HepG2 (cell line): ENCODE measurements around the gene FABP1. TPM values are rescaled to one million over a fixed set of nuclear protein-coding genes. Genes with fewer than 3 reads are reported as not detected.

Experiments used
- ATAC-seq: fragments of 200-7000 bp; cut with Tn5 transposase; 3 replicates; pipeline ENCODE4 v1.9.1; 2020; ENCODE audit warnings: mild to moderate bottlenecking, moderate library complexity
- BruUV-seq: library from RNA; stranded (reverse); fragments of 400-500 nt; replicated peaks from 2 replicates; lab custom pipeline; 2021; lab: Mats Ljungman, UMichigan
- CTCF ChIA-PET: fragments of 300-600 bp; formaldehyde crosslinking; extraction: SDS; loops from one replicate; lab custom pipeline; 2021; ENCODE audit warnings: low total read pairs, inconsistent platforms, low intra/inter-chr PET ratio; lab: Yijun Ruan, JAX
- POLR2A ChIA-PET: fragments of 350-600 bp; sonication (Branson Sonifier 250); formaldehyde crosslinking; loops from one replicate; lab custom pipeline; 2020; ENCODE audit warnings: antibody characterized with exemption, inconsistent platforms; lab: Yijun Ruan, JAX
- DNase-seq: peaks from one replicate; pipeline ENCODE4 v3.0.0-alpha.2; 2015; ENCODE audit warnings: low spot score
- FAIRE-seq: peaks from 3 replicates; lab custom pipeline; 2011; peaks lifted over from hg19 to GRCh38; lab: Jason Lieb, UNC
- H2AFZ ChIP-seq: one replicate; pipeline ENCODE4 v1.6.1; 2011; ENCODE audit warnings: low read length, inconsistent platforms
- H3K27ac ChIP-seq: fragments of 300-600 bp; 3 replicates; pipeline ENCODE4 v1.8.0; 2011; ENCODE audit warnings: mixed run types, mild to moderate bottlenecking, mixed read lengths, low read length, inconsistent platforms; ENCODE audit not compliant: insufficient read depth; ENCODE audit errors: extremely low read length
- H3K27me3 ChIP-seq, 2 experiments: fragments of 200-600 bp in 1 of 2; 2 replicates in 1 of 2; 3 replicates in 1 of 2; pipeline versions ENCODE4 v1.6.0 to v1.8.0; 2011; ENCODE audit warnings: low read length in 2 of 2, mild to moderate bottlenecking in 2 of 2, moderate library complexity in 2 of 2, inconsistent platforms in 1 of 2; ENCODE audit not compliant: insufficient read depth in 2 of 2, control insufficient read depth in 1 of 2
- H3K36me3 ChIP-seq, 2 experiments: fragments of 200-600 bp in 1 of 2; replicated peaks in 1 of 2; 2 replicates in 1 of 2; 3 replicates in 1 of 2; pipeline versions ENCODE4 v1.5.1 to v1.8.0; 2011; ENCODE audit warnings: low read length in 2 of 2, inconsistent platforms in 1 of 2; ENCODE audit not compliant: insufficient read depth in 2 of 2, control insufficient read depth in 1 of 2
- H3K4me1 ChIP-seq: 2 replicates; pipeline ENCODE4 v1.5.1; 2012; ENCODE audit warnings: low read length, inconsistent platforms; ENCODE audit not compliant: insufficient read depth
- H3K4me2 ChIP-seq: 2 replicates; pipeline ENCODE4 v1.6.0; 2011; ENCODE audit warnings: low read depth, low read length, inconsistent platforms
- H3K4me3 ChIP-seq, 3 experiments: fragments of 200-600 bp in 1 of 3; sonication (generic), shearing (Covaris generic) in 1 of 3; replicated peaks in 1 of 3; 2 replicates each; pipeline ENCODE4 v1.5.1; 2011 to 2016; ENCODE audit warnings: low read length in 3 of 3, inconsistent platforms in 2 of 3, low read depth in 2 of 3, mild to moderate bottlenecking in 2 of 3, control low read depth in 1 of 3, mixed read lengths in 1 of 3; ENCODE audit not compliant: insufficient read depth in 1 of 3
- H3K79me2 ChIP-seq: one replicate; pipeline ENCODE4 v1.6.1; 2011; ENCODE audit warnings: low read length, inconsistent platforms; ENCODE audit not compliant: insufficient read depth
- H3K9ac ChIP-seq: 2 replicates; pipeline ENCODE4 v1.6.0; 2011; ENCODE audit warnings: mild to moderate bottlenecking, low read depth, low read length, inconsistent platforms; ENCODE audit not compliant: insufficient read depth
- H3K9me3 ChIP-seq: 2 replicates; pipeline ENCODE4 v1.5.1; 2012; ENCODE audit warnings: mild to moderate bottlenecking, low read length
- H4K20me1 ChIP-seq: 2 replicates; pipeline ENCODE4 v1.6.0; 2011; ENCODE audit warnings: inconsistent platforms, mild to moderate bottlenecking, low read length, moderate library complexity; ENCODE audit not compliant: insufficient read depth
- RARA ChIP-seq: IDR thresholded peaks from 2 replicates; pipeline ENCODE4 v1.6.1; 2016; ENCODE audit warnings: missing genetic modification reagents, missing compliant biosample characterization
- RFXAP ChIP-seq: sonication (generic); formaldehyde crosslinking; IDR thresholded peaks from 2 replicates; pipeline ENCODE4 v1.4.0; 2020; ENCODE audit warnings: missing genetic modification reagents, borderline replicate concordance
- SP5 ChIP-seq: IDR thresholded peaks from 2 replicates; pipeline ENCODE4 v1.6.1; 2016; ENCODE audit warnings: low read depth, borderline replicate concordance
- ZFAT ChIP-seq: sonication (generic); formaldehyde crosslinking; conservative IDR thresholded peaks from 2 replicates; pipeline ENCODE4 v1.8.1; 2023; ENCODE audit warnings: missing genetic modification reagents, inconsistent platforms
- ZNF12 ChIP-seq: sonication (generic); formaldehyde crosslinking; IDR thresholded peaks from 2 replicates; pipeline ENCODE4 v1.5.0; 2020; ENCODE audit warnings: missing genetic modification reagents
- ZNF33A ChIP-seq: sonication (generic); formaldehyde crosslinking; IDR thresholded peaks from 2 replicates; pipeline ENCODE4 v1.5.1; 2020; ENCODE audit warnings: missing genetic modification reagents, mild to moderate bottlenecking, moderate library complexity, borderline replicate concordance
- WGBS: methylation state at CpG from one replicate; pipeline ENCODE4 v1.1.6; 2017; ENCODE audit warnings: low lambda C conversion rate; 5-methylcytosine and 5-hydroxymethylcytosine counted together
- in situ Hi-C: cut with HindIII; loops from 2 replicates; pipeline ENCODE4 v1.10.0; 2017; ENCODE audit warnings: low pct_unique_long_range_greater_than_20kb; ENCODE audit not compliant: extremely low pct_ligation_motif_present
- intact Hi-C: fragments of 100-400 bp; cut with micrococcal nuclease; formaldehyde crosslinking; loops from one replicate; pipeline ENCODE4 v1.10.0; 2022; ENCODE audit not compliant: unreplicated experiment
- polyA plus RNA-seq, 8 experiments: library from polyadenylated mRNA; depleted of rRNA in 3 of 8; stranded (reverse) in 7 of 8; unstranded in 1 of 8; fragments of >200 nt; fragmentation: Illumina TruSeq in 4 of 8; extraction: Trizol in 4 of 8; gene quantifications; 2 replicates each; pipeline versions ENCODE4 v1.2.1 to v1.2.3, GENCODE V29; 2011 to 2016; ENCODE audit warnings: low read depth in 4 of 8, missing spikeins in 1 of 8, mixed read lengths in 1 of 8; ENCODE audit not compliant: insufficient read depth in 1 of 8
- total RNA-seq, 5 experiments: library from RNA; depleted of rRNA; stranded (reverse); fragments of >200 nt; fragmentation: Illumina TruSeq; extraction: Trizol; gene quantifications; 2 replicates each; pipeline ENCODE4 v1.2.3, GENCODE V29; 2016; ENCODE audit warnings: low read depth in 1 of 5
- TF ChIP-seq, protein P1 (sequence below): sonication (generic); formaldehyde crosslinking; IDR thresholded peaks from 2 replicates; pipeline ENCODE4 v1.5.0; 2020; ENCODE audit warnings: missing genetic modification reagents, mild to moderate bottlenecking, borderline replicate concordance
- TF ChIP-seq, protein P2 (sequence below): sonication (generic); formaldehyde crosslinking; IDR thresholded peaks from 2 replicates; pipeline ENCODE4 v1.4.0; 2020; ENCODE audit warnings: mild to moderate bottlenecking, missing genetic modification reagents
- TF ChIP-seq, protein P3 (sequence below): sonication (generic); formaldehyde crosslinking; IDR thresholded peaks from 2 replicates; pipeline ENCODE4 v1.4.0; 2020; ENCODE audit warnings: mild to moderate bottlenecking, missing genetic modification reagents, borderline replicate concordance
- TF ChIP-seq, protein P4 (sequence below): sonication (generic); formaldehyde crosslinking; IDR thresholded peaks from 2 replicates; pipeline ENCODE4 v1.5.1; 2020; ENCODE audit warnings: mild to moderate bottlenecking, missing genetic modification reagents

FABP1 gene
- total and polyA plus RNA-seq, 2 of the 13 experiments (the other 11 are each of a cell fraction or from before 2014, with no cell fraction given) = 644 to 1,608 TPM

DNA sequence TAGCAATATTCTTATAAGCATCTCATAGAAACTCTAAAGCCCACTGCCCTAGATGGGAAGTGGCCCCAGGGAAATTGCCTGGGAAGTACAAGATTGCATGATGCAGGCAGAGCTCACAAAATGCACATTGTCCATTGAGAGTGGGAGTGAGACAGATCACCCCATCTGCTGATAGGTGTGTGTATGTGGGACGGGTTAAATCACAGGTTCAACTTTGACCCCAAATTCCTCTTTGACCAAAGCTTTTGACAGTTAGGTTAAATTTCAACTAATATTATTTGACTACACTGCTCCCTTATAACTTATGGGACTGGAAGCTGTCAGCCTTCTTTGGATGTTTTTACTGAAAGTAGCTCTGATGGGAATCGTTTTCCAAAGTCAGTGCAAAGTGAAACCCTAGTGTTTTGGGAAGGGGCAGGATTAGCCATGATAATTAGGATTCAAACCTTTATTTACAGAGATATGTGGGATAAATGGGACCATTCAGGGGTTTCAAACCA lies 11.4 kb upstream of the FABP1 start (continued):
- TF ChIP-seq, protein P1, sequence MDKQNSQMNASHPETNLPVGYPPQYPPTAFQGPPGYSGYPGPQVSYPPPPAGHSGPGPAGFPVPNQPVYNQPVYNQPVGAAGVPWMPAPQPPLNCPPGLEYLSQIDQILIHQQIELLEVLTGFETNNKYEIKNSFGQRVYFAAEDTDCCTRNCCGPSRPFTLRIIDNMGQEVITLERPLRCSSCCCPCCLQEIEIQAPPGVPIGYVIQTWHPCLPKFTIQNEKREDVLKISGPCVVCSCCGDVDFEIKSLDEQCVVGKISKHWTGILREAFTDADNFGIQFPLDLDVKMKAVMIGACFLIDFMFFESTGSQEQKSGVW = no peak
- TF ChIP-seq, protein P2, sequence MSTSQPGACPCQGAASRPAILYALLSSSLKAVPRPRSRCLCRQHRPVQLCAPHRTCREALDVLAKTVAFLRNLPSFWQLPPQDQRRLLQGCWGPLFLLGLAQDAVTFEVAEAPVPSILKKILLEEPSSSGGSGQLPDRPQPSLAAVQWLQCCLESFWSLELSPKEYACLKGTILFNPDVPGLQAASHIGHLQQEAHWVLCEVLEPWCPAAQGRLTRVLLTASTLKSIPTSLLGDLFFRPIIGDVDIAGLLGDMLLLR (CRISPR knock-in tag) = no peak
- TF ChIP-seq ZFAT (no peak), SP5 (CRISPR knock-in tag) (peak; percentile 79; the same call in 1 of the 2 replicates), ZNF33A (CRISPR knock-in tag) (no peak), RFXAP (CRISPR knock-in tag) (peak; percentile 68; the same call in 1 of the 2 replicates)

DNA sequence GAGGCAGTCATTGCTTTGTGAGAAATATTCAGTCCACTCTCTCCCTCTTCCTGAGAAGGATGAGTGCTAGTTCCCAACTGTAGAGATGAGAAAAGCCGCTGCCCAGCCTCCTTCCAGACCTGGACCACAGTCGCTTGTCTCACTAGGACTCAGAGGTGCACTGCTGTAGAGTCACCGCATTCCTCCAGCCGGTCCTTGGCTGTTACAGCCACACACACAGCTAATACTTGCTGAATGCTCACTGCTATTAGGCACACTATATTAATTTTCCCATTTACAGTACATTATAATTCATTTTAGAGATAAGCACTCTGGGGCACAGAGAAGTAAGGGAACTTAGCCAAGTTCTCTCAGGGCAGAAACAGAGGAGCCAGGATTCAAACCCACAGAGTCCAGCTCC lies 10.0 kb upstream of the FABP1 start:
- POLR2A ChIA-PET = interaction anchor here (1.9 to 5.8 kb wide), 4 partner anchors 7 to 121 kb away, joined by 9 to 122 read pairs (median 20); partner anchors contain the start of genes FABP1 and RNU2-63P
- Histone ChIP-seq H3K27me3 (no peaks in the 10 kb centered on the region), H3K36me3 (no peaks in the 10 kb centered on the region), H3K4me3 (no peak overlapping the region), H3K4me2 (no peak overlapping the region), H3K4me1 (peaks cover 82% of the 10 kb centered on the region), H3K79me2 (no peaks in the 10 kb centered on the region), H3K27ac (peak overlapping the region; percentile 89), H2AFZ (no peak overlapping the region), H4K20me1 (no peaks in the 10 kb centered on the region), H3K9me3 (peaks cover 14% of the 10 kb centered on the region), H3K9ac (no peak overlapping the region)
- ATAC-seq (no peak), FAIRE-seq (no peak), DNase-seq (no peak)
- intact Hi-C loops (loop anchor here (2.0 to 5.0 kb wide), 2 partner anchors 15 to 74 kb away; no protein-coding TSS in a partner anchor), in situ Hi-C loops (no loop called here)
- BruUV-seq = no TSS peak
- TF ChIP-seq RARA (no peak), ZNF12 (peak; percentile 97)
- TF ChIP-seq, protein P3, sequence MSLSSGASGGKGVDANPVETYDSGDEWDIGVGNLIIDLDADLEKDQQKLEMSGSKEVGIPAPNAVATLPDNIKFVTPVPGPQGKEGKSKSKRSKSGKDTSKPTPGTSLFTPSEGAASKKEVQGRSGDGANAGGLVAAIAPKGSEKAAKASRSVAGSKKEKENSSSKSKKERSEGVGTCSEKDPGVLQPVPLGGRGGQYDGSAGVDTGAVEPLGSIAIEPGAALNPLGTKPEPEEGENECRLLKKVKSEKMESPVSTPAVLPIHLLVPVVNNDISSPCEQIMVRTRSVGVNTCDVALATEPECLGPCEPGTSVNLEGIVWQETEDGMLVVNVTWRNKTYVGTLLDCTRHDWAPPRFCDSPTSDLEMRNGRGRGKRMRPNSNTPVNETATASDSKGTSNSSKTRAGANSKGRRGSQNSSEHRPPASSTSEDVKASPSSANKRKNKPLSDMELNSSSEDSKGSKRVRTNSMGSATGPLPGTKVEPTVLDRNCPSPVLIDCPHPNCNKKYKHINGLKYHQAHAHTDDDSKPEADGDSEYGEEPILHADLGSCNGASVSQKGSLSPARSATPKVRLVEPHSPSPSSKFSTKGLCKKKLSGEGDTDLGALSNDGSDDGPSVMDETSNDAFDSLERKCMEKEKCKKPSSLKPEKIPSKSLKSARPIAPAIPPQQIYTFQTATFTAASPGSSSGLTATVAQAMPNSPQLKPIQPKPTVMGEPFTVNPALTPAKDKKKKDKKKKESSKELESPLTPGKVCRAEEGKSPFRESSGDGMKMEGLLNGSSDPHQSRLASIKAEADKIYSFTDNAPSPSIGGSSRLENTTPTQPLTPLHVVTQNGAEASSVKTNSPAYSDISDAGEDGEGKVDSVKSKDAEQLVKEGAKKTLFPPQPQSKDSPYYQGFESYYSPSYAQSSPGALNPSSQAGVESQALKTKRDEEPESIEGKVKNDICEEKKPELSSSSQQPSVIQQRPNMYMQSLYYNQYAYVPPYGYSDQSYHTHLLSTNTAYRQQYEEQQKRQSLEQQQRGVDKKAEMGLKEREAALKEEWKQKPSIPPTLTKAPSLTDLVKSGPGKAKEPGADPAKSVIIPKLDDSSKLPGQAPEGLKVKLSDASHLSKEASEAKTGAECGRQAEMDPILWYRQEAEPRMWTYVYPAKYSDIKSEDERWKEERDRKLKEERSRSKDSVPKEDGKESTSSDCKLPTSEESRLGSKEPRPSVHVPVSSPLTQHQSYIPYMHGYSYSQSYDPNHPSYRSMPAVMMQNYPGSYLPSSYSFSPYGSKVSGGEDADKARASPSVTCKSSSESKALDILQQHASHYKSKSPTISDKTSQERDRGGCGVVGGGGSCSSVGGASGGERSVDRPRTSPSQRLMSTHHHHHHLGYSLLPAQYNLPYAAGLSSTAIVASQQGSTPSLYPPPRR (CRISPR knock-in tag) = 0 out of 2 replicates have a peak, but pooled peaks have one; percentile 7
- TF ChIP-seq, protein P4, sequence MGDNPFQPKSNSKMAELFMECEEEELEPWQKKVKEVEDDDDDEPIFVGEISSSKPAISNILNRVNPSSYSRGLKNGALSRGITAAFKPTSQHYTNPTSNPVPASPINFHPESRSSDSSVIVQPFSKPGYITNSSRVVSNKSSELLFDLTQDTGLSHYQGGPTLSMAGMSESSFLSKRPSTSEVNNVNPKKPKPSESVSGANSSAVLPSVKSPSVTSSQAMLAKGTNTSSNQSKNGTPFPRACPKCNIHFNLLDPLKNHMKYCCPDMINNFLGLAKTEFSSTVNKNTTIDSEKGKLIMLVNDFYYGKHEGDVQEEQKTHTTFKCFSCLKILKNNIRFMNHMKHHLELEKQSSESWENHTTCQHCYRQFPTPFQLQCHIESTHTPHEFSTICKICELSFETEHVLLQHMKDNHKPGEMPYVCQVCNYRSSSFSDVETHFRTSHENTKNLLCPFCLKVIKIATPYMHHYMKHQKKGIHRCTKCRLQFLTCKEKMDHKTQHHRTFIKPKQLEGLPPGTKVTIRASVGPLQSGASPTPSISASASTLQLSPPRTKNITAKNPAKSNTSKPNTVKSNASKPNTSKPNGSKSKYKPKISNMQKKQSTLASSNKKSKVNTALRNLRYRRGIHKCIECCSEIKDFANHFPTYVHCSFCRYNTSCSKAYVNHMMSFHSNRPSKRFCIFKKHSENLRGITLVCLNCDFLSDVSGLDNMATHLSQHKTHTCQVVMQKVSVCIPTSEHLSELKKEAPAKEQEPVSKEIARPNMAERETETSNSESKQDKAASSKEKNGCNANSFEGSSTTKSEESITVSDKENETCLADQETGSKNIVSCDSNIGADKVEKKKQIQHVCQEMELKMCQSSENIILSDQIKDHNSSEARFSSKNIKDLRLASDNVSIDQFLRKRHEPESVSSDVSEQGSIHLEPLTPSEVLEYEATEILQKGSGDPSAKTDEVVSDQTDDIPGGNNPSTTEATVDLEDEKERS (CRISPR knock-in tag) = 0 out of 2 replicates have a peak, but pooled peaks have one; percentile 36
- 96% methylated on average over 4 of the region's 4 CpGs for WGBS
- CTCF ChIA-PET = no interaction called here
